Trophoblast cell (in vitro differentiated cells and primary cell): ENCODE measurements around the gene MPND.
A peak's percentile ranks its signal among the peaks of the same experiment; 100 is the strongest.

ENCODE experiments used
- DNase-seq, 2 donors: peaks; one replicate each; pipeline ENCODE4 v3.0.0-alpha.2; 2016
- H2AFZ ChIP-seq: 2 replicates; pipeline ENCODE4 v1.6.1; 2013; ENCODE audit warnings: low read length, moderate library complexity, mild to moderate bottlenecking; ENCODE audit not compliant: insufficient read depth, poor library complexity
- H2AK5ac ChIP-seq: 2 replicates; pipeline ENCODE4 v1.6.1; 2013; ENCODE audit warnings: mild to moderate bottlenecking, low read length
- H2BK120ac ChIP-seq: 2 replicates; pipeline ENCODE4 v1.6.1; 2013; ENCODE audit warnings: low read length, mild to moderate bottlenecking, moderate library complexity; ENCODE audit not compliant: insufficient read depth, poor library complexity
- H2BK12ac ChIP-seq: 2 replicates; pipeline ENCODE4 v1.6.1; 2013; ENCODE audit warnings: mild to moderate bottlenecking, low read length, moderate library complexity
- H2BK5ac ChIP-seq: 2 replicates; pipeline ENCODE4 v1.6.1; 2013; ENCODE audit warnings: low read length, low read depth, moderate library complexity, mild to moderate bottlenecking; ENCODE audit not compliant: poor library complexity
- H3K14ac ChIP-seq: 2 replicates; pipeline ENCODE4 v1.6.1; 2013; ENCODE audit warnings: mild to moderate bottlenecking, low read length
- H3K18ac ChIP-seq: 2 replicates; pipeline ENCODE4 v1.6.1; 2013; ENCODE audit warnings: mild to moderate bottlenecking, low read length
- H3K23ac ChIP-seq: 2 replicates; pipeline ENCODE4 v1.6.1; 2013; ENCODE audit warnings: low read length
- H3K27ac ChIP-seq: 2 replicates; pipeline ENCODE4 v1.5.1; 2013; ENCODE audit warnings: low read depth, mild to moderate bottlenecking, inconsistent platforms, low read length, moderate library complexity
- H3K27me3 ChIP-seq: 2 replicates; pipeline ENCODE4 v1.6.1; 2013; ENCODE audit warnings: inconsistent platforms, mild to moderate bottlenecking, low read length, moderate library complexity; ENCODE audit not compliant: insufficient read depth
- H3K36me3 ChIP-seq, 2 experiments: 1 replicate in 1 of 2; 2 replicates in 1 of 2; pipeline ENCODE4 v1.6.1; 2013; ENCODE audit warnings: low read length in 2 of 2, mild to moderate bottlenecking in 2 of 2, moderate library complexity in 1 of 2; ENCODE audit not compliant: insufficient read depth in 2 of 2, control insufficient read depth in 1 of 2
- H3K4ac ChIP-seq: 2 replicates; pipeline ENCODE4 v1.6.1; 2013; ENCODE audit warnings: low read depth, mild to moderate bottlenecking, low read length, moderate library complexity
- H3K4me1 ChIP-seq, 2 experiments: 1 replicate in 1 of 2; 2 replicates in 1 of 2; pipeline ENCODE4 v1.6.1; 2013; ENCODE audit warnings: low read length in 2 of 2, mild to moderate bottlenecking in 2 of 2, moderate library complexity in 1 of 2; ENCODE audit not compliant: insufficient read depth in 2 of 2, control insufficient read depth in 1 of 2
- H3K4me2 ChIP-seq: 2 replicates; pipeline ENCODE4 v1.6.1; 2013; ENCODE audit warnings: inconsistent platforms, mild to moderate bottlenecking, low read length, moderate library complexity
- H3K4me3 ChIP-seq: 2 replicates; pipeline ENCODE4 v1.5.1; 2013; ENCODE audit warnings: mild to moderate bottlenecking, low read depth, low read length, inconsistent platforms
- H3K79me1 ChIP-seq: one replicate; pipeline ENCODE4 v1.6.1; 2013; ENCODE audit warnings: low read length
- H3K79me2 ChIP-seq: 2 replicates; pipeline ENCODE4 v1.6.1; 2013; ENCODE audit warnings: low read length, mild to moderate bottlenecking; ENCODE audit not compliant: control insufficient read depth, insufficient read depth, poor library complexity
- H3K9ac ChIP-seq: 2 replicates; pipeline ENCODE4 v1.6.1; 2013; ENCODE audit warnings: mild to moderate bottlenecking, low read length
- H3K9me3 ChIP-seq: 2 replicates; pipeline ENCODE4 v1.6.1; 2013; ENCODE audit warnings: low read depth, mild to moderate bottlenecking, control low read depth, inconsistent platforms, low read length; ENCODE audit not compliant: insufficient read depth
- H4K12ac ChIP-seq: 2 replicates; pipeline ENCODE4 v1.6.1; 2013; ENCODE audit warnings: low read depth, mild to moderate bottlenecking, low read length, moderate library complexity
- H4K8ac ChIP-seq: 2 replicates; pipeline ENCODE4 v1.6.1; 2013; ENCODE audit warnings: low read depth, mild to moderate bottlenecking, low read length, moderate library complexity
- H4K91ac ChIP-seq: one replicate; pipeline ENCODE4 v1.6.1; 2013; ENCODE audit warnings: low read depth, mild to moderate bottlenecking, low read length, moderate library complexity
- WGBS: extraction: QIAGEN DNeasy Blood & Tissue Kit; methylation state at CpG from one replicate; pipeline ENCODE4 v1.1.7; 2013; ENCODE audit warnings: missing lambda C conversion rate; ENCODE audit not compliant: insufficient read length, insufficient coverage; ENCODE audit errors: extremely low coverage; 5-methylcytosine and 5-hydroxymethylcytosine counted together

The MPND gene

DNA sequence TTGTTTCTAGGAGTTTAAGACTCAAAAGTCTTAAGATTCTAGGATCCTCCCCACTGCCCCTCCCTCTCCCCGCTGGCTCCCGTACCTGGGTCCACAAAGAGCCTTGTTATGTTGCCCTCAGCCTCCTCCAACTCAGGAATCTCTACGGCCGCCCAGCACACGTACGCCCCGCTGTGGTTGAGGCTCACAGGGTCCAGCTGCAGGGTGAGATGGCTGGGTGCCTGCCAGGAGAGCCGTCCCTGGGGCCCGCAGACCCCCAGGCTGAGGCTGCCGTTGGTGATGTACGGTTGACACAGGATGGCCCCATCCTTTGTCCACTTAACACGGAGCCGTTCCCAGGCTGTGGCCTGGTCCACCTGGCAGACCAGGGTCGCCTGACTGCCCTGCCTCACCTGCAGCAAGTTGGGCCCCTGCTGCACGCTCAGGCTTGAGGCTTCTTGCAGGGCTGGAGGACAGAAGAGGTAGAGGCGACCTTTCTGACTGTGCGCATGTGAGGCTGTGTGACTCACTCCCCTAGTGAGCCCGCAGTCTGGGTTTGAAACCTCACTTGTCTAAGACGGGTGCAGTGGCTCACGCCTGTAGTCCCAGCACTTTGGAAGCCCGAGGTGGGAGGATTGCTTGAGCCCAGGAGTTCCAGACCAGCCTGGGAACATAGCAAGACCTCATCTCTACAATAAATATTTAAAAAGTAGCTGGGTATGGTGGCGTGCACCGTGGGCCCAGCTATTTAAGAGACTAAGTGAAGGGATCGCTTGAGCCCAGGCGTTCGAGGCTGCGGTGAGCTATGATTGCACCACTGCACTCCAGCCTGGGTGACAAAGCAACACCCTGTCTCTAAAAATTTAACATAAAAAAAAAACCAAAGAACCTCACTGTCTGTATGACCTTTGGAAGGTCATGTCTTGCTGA lies 45.2 kb upstream of the MPND start:
- Histone ChIP-seq H2BK120ac (no peak overlapping the region), H3K4me1 (peaks cover 10 to 12% of the 10 kb centered on the region in 2 experiments), H3K14ac (peak overlapping the region; percentile 3), H3K27me3 (no peaks in the 10 kb centered on the region), H3K79me1 (peaks cover 5% of the 10 kb centered on the region), H3K4me3 (peak overlapping the region; percentile 9), H3K4ac (no peak overlapping the region), H2BK12ac (no peak overlapping the region), H3K23ac (no peak overlapping the region), H4K8ac (no peak overlapping the region), H3K9me3 (peaks cover 3% of the 10 kb centered on the region), H4K12ac (no peak overlapping the region), H3K27ac (no peak overlapping the region), H3K9ac (no peak overlapping the region), H3K36me3 (no peaks in the 10 kb centered on the region), H2AK5ac (no peak overlapping the region), H4K91ac (peak overlapping the region; percentile 10), H3K79me2 (no peaks in the 10 kb centered on the region), H3K18ac (no peak overlapping the region), H2BK5ac (no peak overlapping the region), H3K4me2 (no peak overlapping the region), H2AFZ (no peak overlapping the region)
- whole genome bisulfite sequencing: no CpG with 5 or more reads among the region's 27 CpGs
- DNase-seq: no peak

DNA sequence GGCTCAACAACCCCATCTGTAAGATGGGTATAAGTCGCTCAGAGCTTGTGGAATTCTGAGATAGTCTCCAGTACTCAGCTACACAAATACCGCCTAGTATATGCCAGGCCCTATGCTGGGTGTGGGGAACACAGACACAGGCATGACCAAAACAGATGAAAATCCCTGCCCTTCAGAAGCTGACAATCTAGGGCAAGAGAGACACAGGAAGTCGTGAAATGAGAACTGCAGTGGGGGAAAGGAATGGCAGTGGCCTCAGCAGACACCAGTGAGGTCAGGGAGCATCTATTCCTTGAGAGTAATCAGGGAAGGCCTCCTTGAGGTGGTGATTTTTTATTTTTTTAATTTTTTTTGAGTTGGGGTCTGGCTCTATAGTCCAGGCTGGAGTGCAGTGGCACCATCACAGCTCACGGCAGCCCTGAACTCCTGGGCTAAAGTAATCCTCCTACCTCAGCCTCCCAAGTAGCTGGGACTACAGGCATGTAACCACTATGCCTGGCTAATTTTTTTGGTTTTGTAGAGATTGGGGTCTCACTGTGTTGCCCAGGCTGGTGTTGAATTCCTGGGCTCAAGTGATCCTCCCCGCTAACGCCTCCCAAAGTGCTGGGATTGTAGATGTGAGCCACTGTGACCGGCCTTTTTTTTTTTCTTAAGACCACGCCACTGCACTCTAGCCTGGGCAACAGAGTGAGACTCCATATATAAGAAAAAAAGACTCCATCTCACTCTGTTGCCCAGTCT lies 44.4 kb upstream of the MPND start:
- no peak overlapping the region for H3K23ac ChIP-seq
- H2AK5ac ChIP-seq: no peak overlapping the region
- H3K4ac ChIP-seq: no peak overlapping the region
- H4K8ac ChIP-seq: no peak overlapping the region
- peaks cover 12 to 13% of the 10 kb centered on the region in 2 experiments for H3K4me1 ChIP-seq
- no peak overlapping the region for H4K12ac ChIP-seq
- peaks cover 7% of the 10 kb centered on the region for H3K79me1 ChIP-seq
- WGBS: no CpG with 5 or more reads among the region's 8 CpGs
- no peak overlapping the region for H2BK120ac ChIP-seq
- no peak overlapping the region for H3K4me3 ChIP-seq
- H3K9ac ChIP-seq: no peak overlapping the region
- H2BK12ac ChIP-seq: no peak overlapping the region
- H4K91ac ChIP-seq: no peak overlapping the region
- no peaks in the 10 kb centered on the region for H3K79me2 ChIP-seq
- H3K36me3 ChIP-seq: no peaks in the 10 kb centered on the region
- H3K27ac ChIP-seq: no peak overlapping the region
- H3K18ac ChIP-seq: no peak overlapping the region
- H2AFZ ChIP-seq: no peak overlapping the region
- no peak for DNase-seq
- no peak overlapping the region for H2BK5ac ChIP-seq
- no peak overlapping the region for H3K14ac ChIP-seq
- no peaks in the 10 kb centered on the region for H3K27me3 ChIP-seq
- no peak overlapping the region for H3K4me2 ChIP-seq
- H3K9me3 ChIP-seq: peaks cover 3% of the 10 kb centered on the region

DNA sequence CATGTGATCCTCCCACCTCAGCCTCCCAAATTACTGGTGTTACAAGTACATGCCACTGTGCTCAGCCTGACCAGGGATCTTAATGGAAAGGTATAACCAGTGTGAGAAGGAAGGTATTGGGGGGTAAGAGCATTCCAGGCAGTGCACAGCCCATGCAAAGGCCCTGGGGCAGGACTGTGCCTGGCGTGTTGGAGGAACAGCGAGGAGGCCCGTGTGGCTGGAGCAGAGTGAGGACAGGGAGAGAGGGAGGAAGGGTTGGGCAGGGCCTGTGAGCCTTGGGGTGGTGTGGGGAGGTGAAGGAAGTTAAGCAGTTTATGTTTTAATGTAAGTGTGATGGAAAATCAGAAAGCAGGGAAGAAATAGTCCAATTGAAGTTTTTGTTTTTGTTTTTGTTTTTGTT lies 42.8 kb upstream of the MPND start:
- H3K4me2 ChIP-seq: no peak overlapping the region

DNA sequence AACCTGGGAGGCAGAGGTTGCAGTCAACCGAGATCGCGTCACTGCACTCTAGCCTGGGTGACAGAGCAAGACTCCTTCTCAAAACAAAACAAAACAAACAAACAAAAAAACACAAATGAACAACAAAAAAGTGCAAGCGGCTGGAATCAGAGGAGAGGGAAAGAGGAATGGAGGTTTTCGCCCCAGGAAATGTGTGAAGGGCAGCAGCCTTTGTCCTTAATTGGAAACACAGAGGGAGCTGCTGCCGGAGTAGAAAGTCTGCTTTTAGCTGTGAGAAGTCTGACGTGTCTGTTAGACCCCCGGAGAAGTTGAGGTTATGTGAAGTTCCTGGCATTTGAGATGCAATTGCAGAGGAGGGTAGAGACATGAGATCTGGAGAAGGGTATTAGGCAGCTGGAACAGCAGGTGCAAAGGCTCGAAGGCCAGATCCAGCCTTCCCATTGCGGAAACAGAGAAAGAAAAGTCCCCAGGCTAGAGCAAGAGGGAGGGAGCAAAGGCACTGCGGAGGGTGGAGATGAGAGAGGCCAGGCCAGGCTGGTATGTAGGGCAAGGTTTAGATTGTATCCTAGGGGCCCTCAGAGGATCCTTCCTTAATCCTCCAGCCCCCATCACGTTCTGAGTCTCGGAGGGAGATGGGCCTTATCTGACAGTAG lies 41.6 kb upstream of the MPND start:
- no peak overlapping the region for H4K12ac ChIP-seq
- H3K9me3 ChIP-seq: peaks cover 3% of the 10 kb centered on the region
- peaks cover 7% of the 10 kb centered on the region for H3K79me1 ChIP-seq
- H3K4ac ChIP-seq: peak overlapping the region; percentile 13
- H3K27ac ChIP-seq: peak overlapping the region; percentile 36
- H3K18ac ChIP-seq: peak overlapping the region; percentile 16
- no peak overlapping the region for H2AFZ ChIP-seq
- no peak overlapping the region for H2BK12ac ChIP-seq
- no peak overlapping the region for H2AK5ac ChIP-seq
- peak overlapping the region; percentile 51 for H4K8ac ChIP-seq
- H4K91ac ChIP-seq: peak overlapping the region; percentile 28
- no peak overlapping the region for H3K9ac ChIP-seq
- H2BK120ac ChIP-seq: peak overlapping the region; percentile 23
- peak overlapping the region; percentile 12 for H3K14ac ChIP-seq
- H3K4me3 ChIP-seq: no peak overlapping the region
- no peaks in the 10 kb centered on the region for H3K27me3 ChIP-seq
- no CpG with 5 or more reads among the region's 13 CpGs for WGBS
- peak overlapping the region; percentile 33 for H3K4me2 ChIP-seq
- H3K79me2 ChIP-seq: no peaks in the 10 kb centered on the region
- peak; percentile 78 to 83 for DNase-seq
- H3K36me3 ChIP-seq: no peaks in the 10 kb centered on the region
- peaks cover 14 to 17% of the 10 kb centered on the region in 2 experiments for H3K4me1 ChIP-seq
- H2BK5ac ChIP-seq: peak overlapping the region; percentile 15
- H3K23ac ChIP-seq: no peak overlapping the region

More for the DNA sequence above, 42.8 kb upstream of the MPND start:
- no peak overlapping the region for H2BK12ac ChIP-seq
- peaks cover 7% of the 10 kb centered on the region for H3K79me1 ChIP-seq
- H3K23ac ChIP-seq: no peak overlapping the region
- no peak overlapping the region for H3K18ac ChIP-seq
- no peak overlapping the region for H2AFZ ChIP-seq
- no peak overlapping the region for H3K9ac ChIP-seq
- H4K12ac ChIP-seq: no peak overlapping the region
- no peak overlapping the region for H3K27ac ChIP-seq
- H3K9me3 ChIP-seq: peaks cover under 1% of the 10 kb centered on the region
- H2AK5ac ChIP-seq: no peak overlapping the region
- H4K91ac ChIP-seq: no peak overlapping the region
- no peak overlapping the region for H4K8ac ChIP-seq
- H3K4me3 ChIP-seq: no peak overlapping the region
- H3K79me2 ChIP-seq: no peaks in the 10 kb centered on the region
- DNase-seq: peak in 1 of 2 donors; percentile 3
- H2BK5ac ChIP-seq: no peak overlapping the region
- no peaks in the 10 kb centered on the region for H3K36me3 ChIP-seq
- no peak overlapping the region for H3K14ac ChIP-seq
- no peak overlapping the region for H3K4ac ChIP-seq
- H2BK120ac ChIP-seq: no peak overlapping the region
- H3K4me1 ChIP-seq: peaks cover 14 to 17% of the 10 kb centered on the region in 2 experiments
- H3K27me3 ChIP-seq: no peaks in the 10 kb centered on the region
- WGBS: no CpG with 5 or more reads among the region's 3 CpGs
